A549 treated with DMSO at 1 μM for 4 hours (cell line): ENCODE measurements around the gene BTG2. TPM values are rescaled to one million over a fixed set of nuclear protein-coding genes. Genes with fewer than 3 reads are reported as not detected.

ENCODE experiments used
- total RNA-seq: library from RNA; stranded (reverse); fragments of 200-300 nt; extraction: Qiagen RNA extraction; gene quantifications from 5 replicates; pipeline ENCODE4 v1.2.3, GENCODE V29; 2022; ENCODE audit warnings: low read depth

Gene BTG2
- 9.3 to 17.7 TPM (median 13.2 TPM) in 5 replicates for total RNA-seq

GRCh38 chr1:203304919-203305808 is at the start of gene BTG2:
Gene BTG2 (plus strand): TSS chr1:203305519. CDS start chr1:203305607, 88 bp downstream.

GRCh38 chr1:203351037-203351625 is 45.8 kb downstream of the BTG2 start, which contains the start of gene FMOD:
Gene FMOD (minus strand): TSS chr1:203351122. CDS start chr1:203348270, 2,852 bp downstream.

Other genes starting within 250 kb of the BTG2 start
- not detected in 5 replicates for gene MYOG, start 219.5 kb upstream of the BTG2 start, total RNA-seq
- 0.62 to 1.5 TPM (median 1.3 TPM) in 5 replicates for gene ADORA1, start 177.8 kb upstream of the BTG2 start, total RNA-seq
- not detected in 5 replicates for gene MYBPH, start 129.7 kb upstream of the BTG2 start, total RNA-seq
- not detected in 5 replicates for gene CHI3L1, start 118.8 kb upstream of the BTG2 start, total RNA-seq
- gene CHIT1, start 75.8 kb upstream of the BTG2 start, total RNA-seq = not detected in 5 replicates
- gene FMOD, start 45.6 kb downstream of the BTG2 start, total RNA-seq = 0.09 TPM in 1 of 5 replicates, not detected in the others
- 0.02 TPM in 2 of 5 replicates, not detected in the others for gene PRELP, start 170.3 kb downstream of the BTG2 start, total RNA-seq
- not detected in 5 replicates for gene OPTC, start 188.6 kb downstream of the BTG2 start, total RNA-seq